ENCODE measurements around the gene SREK1.

DNA sequence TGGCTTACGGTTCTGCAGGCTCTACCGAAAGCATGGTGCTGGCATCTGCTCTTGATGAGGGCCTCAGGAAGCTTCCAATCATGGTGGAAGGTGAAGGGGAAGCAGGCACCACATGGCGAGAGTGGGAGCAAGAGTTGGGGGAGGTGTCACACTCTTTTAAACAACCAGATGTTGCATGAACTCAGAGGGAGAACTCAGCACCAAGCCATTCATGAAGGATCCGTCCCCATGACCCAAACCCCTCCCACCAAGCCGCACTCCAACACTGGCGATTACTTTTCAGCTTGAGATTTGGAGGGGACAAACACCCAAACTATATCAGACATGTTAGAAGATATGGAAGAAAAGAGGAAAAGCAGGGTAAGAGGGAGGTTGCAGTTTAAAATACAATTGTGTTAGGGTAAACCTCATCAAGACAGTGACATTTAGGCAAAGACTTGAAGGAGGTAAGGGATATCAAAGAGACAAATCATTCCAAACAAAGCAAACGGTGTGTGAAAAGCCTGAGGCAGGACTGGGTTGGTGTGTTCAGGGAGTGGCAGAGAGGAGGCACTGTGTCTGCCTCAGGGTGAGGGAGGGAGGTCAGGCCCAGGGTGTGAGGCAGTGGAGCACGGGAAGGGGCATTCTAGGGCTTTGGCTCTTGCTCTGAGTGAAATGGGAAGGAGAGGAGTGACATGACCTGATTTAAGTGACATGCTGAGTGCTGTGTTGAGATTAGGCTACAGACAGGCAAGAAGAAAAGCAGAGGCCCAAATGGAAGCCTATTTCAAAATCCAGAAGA, 80.9 kb downstream of the SREK1 start:
- TF ChIP-seq, protein P1, sequence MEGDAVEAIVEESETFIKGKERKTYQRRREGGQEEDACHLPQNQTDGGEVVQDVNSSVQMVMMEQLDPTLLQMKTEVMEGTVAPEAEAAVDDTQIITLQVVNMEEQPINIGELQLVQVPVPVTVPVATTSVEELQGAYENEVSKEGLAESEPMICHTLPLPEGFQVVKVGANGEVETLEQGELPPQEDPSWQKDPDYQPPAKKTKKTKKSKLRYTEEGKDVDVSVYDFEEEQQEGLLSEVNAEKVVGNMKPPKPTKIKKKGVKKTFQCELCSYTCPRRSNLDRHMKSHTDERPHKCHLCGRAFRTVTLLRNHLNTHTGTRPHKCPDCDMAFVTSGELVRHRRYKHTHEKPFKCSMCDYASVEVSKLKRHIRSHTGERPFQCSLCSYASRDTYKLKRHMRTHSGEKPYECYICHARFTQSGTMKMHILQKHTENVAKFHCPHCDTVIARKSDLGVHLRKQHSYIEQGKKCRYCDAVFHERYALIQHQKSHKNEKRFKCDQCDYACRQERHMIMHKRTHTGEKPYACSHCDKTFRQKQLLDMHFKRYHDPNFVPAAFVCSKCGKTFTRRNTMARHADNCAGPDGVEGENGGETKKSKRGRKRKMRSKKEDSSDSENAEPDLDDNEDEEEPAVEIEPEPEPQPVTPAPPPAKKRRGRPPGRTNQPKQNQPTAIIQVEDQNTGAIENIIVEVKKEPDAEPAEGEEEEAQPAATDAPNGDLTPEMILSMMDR (IDR thresholded peaks at IDR 0.05), result no peak
- no peak for TF ChIP-seq ZFX (IDR thresholded peaks at IDR 0.05; ENCODE audit: borderline replicate concordance)

All from 22Rv1 (cell line).